ENCODE measurements around the gene SELENOI.

GRCh38 chr2:26421961-26422360 lies 76.0 kb downstream of the SELENOI start:
- TF ChIP-seq, protein P1, sequence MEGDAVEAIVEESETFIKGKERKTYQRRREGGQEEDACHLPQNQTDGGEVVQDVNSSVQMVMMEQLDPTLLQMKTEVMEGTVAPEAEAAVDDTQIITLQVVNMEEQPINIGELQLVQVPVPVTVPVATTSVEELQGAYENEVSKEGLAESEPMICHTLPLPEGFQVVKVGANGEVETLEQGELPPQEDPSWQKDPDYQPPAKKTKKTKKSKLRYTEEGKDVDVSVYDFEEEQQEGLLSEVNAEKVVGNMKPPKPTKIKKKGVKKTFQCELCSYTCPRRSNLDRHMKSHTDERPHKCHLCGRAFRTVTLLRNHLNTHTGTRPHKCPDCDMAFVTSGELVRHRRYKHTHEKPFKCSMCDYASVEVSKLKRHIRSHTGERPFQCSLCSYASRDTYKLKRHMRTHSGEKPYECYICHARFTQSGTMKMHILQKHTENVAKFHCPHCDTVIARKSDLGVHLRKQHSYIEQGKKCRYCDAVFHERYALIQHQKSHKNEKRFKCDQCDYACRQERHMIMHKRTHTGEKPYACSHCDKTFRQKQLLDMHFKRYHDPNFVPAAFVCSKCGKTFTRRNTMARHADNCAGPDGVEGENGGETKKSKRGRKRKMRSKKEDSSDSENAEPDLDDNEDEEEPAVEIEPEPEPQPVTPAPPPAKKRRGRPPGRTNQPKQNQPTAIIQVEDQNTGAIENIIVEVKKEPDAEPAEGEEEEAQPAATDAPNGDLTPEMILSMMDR (IDR thresholded peaks at IDR 0.05; ENCODE audit: low read depth, low read length, poor library complexity, severe bottlenecking) = no peak
- no peak for TF ChIP-seq EZH2phosphoT487 (IDR thresholded peaks at IDR 0.05; ENCODE audit: borderline replicate concordance, low read length)

Measured in DOHH2 (cell line).